Adrenal gland (tissue), 5 donors: ENCODE measurements around the gene KLC1.

ENCODE experiments used
- POLR2A ChIP-seq, 2 donors: fragments of 450-650 bp; IDR thresholded peaks; one replicate each; pipeline ENCODE4 v1.6.1; 2017; ENCODE audit warnings: antibody characterized with exemption in 2 of 2, mild to moderate bottlenecking in 2 of 2, moderate library complexity in 1 of 2
- TF ChIP-seq, protein P1 (sequence below), 6 experiments: fragments of 450-650 bp in 4 of 6; fragments of 200-600 bp in 2 of 6; sonication (generic) in 1 of 6; IDR thresholded peaks; 1 replicate in 5 of 6; 2 replicates in 1 of 6; pipeline versions ENCODE4 v1.5.1 to v1.8.0; 2016 to 2021; ENCODE audit warnings: antibody characterized with exemption in 6 of 6, mild to moderate bottlenecking in 2 of 6, moderate library complexity in 1 of 6
- donor health status: DM: no; HTN: no; CAD: no.

DNA sequence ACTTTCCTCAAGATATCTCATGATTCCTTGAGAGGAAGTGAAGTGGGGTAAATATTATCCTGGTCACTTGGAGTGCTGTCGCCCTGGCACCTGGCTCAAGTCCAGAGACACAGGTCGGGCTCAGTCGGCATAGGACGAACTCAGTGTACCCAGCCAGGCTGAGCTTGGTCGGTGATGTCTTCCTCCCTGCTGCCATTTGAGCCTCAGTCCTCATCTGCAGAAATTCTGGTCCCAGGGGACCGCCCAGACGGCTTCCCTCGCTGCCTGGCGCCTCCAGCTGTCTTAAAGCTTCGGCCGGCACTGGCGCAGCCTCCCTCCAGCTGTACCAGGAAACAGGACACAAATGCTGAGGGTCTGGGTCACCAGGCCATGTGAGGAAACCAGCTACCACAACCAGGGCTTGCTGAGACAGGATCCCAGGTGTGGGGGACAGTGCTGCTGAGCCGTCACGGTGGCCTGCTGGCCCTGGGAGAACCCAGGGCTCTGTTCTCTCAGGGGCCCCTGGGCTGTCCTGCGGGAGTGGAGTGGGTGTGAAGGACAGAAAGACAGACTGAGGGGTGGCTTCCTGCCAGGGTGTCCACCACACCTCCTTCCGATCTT lies 5.0 kb upstream of the KLC1 start:
- TF ChIP-seq, protein P1, sequence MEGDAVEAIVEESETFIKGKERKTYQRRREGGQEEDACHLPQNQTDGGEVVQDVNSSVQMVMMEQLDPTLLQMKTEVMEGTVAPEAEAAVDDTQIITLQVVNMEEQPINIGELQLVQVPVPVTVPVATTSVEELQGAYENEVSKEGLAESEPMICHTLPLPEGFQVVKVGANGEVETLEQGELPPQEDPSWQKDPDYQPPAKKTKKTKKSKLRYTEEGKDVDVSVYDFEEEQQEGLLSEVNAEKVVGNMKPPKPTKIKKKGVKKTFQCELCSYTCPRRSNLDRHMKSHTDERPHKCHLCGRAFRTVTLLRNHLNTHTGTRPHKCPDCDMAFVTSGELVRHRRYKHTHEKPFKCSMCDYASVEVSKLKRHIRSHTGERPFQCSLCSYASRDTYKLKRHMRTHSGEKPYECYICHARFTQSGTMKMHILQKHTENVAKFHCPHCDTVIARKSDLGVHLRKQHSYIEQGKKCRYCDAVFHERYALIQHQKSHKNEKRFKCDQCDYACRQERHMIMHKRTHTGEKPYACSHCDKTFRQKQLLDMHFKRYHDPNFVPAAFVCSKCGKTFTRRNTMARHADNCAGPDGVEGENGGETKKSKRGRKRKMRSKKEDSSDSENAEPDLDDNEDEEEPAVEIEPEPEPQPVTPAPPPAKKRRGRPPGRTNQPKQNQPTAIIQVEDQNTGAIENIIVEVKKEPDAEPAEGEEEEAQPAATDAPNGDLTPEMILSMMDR (IDR thresholded peaks at IDR 0.05): no peak
- TF ChIP-seq POLR2A (IDR thresholded peaks at IDR 0.05): no peak
